Stimulated activated CD8-positive, alpha-beta memory T cell treated with anti-CD3 and anti-CD28 coated beads, Interleukin-7, amount 100 ng/mL, for 1 hour (primary cell): ENCODE results near the gene ZC3H18.
"Not testable (repeated sequence)": the region's sequence is repeated elsewhere in the genome, so short reads cannot be mapped to it uniquely, and the experiment has no call there.

Experiments used
- DNase-seq, 2 donors: peaks; one replicate each; pipeline ENCODE4 v3.0.0-alpha.2; 2020; ENCODE audit warnings: low read depth in 2 of 2

The ZC3H18 gene

GRCh38 chr16:88605186-88606147 is 35.3 kb downstream of the ZC3H18 start:
- DNase-seq, result no peak

GRCh38 chr16:88606148-88606757 is 36.0 kb downstream of the ZC3H18 start:
- no peak for DNase-seq

GRCh38 chr16:88608076-88608475 is 37.9 kb downstream of the ZC3H18 start:
- no peak for DNase-seq

GRCh38 chr16:88609426-88609825 is 39.2 kb downstream of the ZC3H18 start:
- DNase-seq, result not testable (repeated sequence)

GRCh38 chr16:88610080-88610479 is 39.9 kb downstream of the ZC3H18 start:
- no peak for DNase-seq

- no peak for DNase-seq
These were observed 41.0 kb downstream of the ZC3H18 start for GRCh38 chr16:88610909-88611812.

- DNase-seq, result no peak
These were observed 43.1 kb downstream of the ZC3H18 start for GRCh38 chr16:88613293-88613692.

GRCh38 chr16:88613911-88614817 is 44.0 kb downstream of the ZC3H18 start:
- no peak for DNase-seq

GRCh38 chr16:88614818-88615580 is 44.8 kb downstream of the ZC3H18 start:
- DNase-seq, result no peak

- no peak for DNase-seq
These were observed 46.1 kb downstream of the ZC3H18 start for GRCh38 chr16:88616320-88616719.

- no peak for DNase-seq
These were observed 46.5 kb downstream of the ZC3H18 start for GRCh38 chr16:88616736-88617135.

GRCh38 chr16:88617268-88618031 is 47.2 kb downstream of the ZC3H18 start:
- no peak for DNase-seq

GRCh38 chr16:88618182-88618955 is 48.2 kb downstream of the ZC3H18 start:
- no peak for DNase-seq

- DNase-seq, result no peak
These were observed 48.9 kb downstream of the ZC3H18 start for GRCh38 chr16:88618956-88619667.

- DNase-seq, result peak; percentile 49 to 50
These were observed 49.9 kb downstream of the ZC3H18 start for GRCh38 chr16:88619859-88620815.

GRCh38 chr16:88622125-88622524 is 51.9 kb downstream of the ZC3H18 start:
- DNase-seq, result no peak

GRCh38 chr16:88622866-88623265 is 52.7 kb downstream of the ZC3H18 start:
- no peak for DNase-seq
